HepG2 (cell line): ENCODE results near the gene BTG2. TPM values are rescaled to one million over a fixed set of nuclear protein-coding genes. Genes with fewer than 3 reads are reported as not detected.

Experiments used
- ATAC-seq: fragments of 200-7000 bp; cut with Tn5 transposase; 3 replicates; pipeline ENCODE4 v1.9.1; 2020; ENCODE audit warnings: mild to moderate bottlenecking, moderate library complexity
- BruUV-seq: library from RNA; stranded (reverse); fragments of 400-500 nt; replicated peaks from 2 replicates; lab custom pipeline; 2021; lab: Mats Ljungman, UMichigan
- CTCF ChIA-PET: fragments of 300-600 bp; formaldehyde crosslinking; extraction: SDS; loops from one replicate; lab custom pipeline; 2021; ENCODE audit warnings: low total read pairs, inconsistent platforms, low intra/inter-chr PET ratio; lab: Yijun Ruan, JAX
- POLR2A ChIA-PET: fragments of 350-600 bp; sonication (Branson Sonifier 250); formaldehyde crosslinking; loops from one replicate; lab custom pipeline; 2020; ENCODE audit warnings: antibody characterized with exemption, inconsistent platforms; lab: Yijun Ruan, JAX
- DNase-seq: peaks from one replicate; pipeline ENCODE4 v3.0.0-alpha.2; 2015; ENCODE audit warnings: low spot score
- FAIRE-seq: peaks from 3 replicates; lab custom pipeline; 2011; peaks lifted over from hg19 to GRCh38; lab: Jason Lieb, UNC
- H2AFZ ChIP-seq: one replicate; pipeline ENCODE4 v1.6.1; 2011; ENCODE audit warnings: low read length, inconsistent platforms
- H3K27ac ChIP-seq: fragments of 300-600 bp; 3 replicates; pipeline ENCODE4 v1.8.0; 2011; ENCODE audit warnings: mixed run types, mild to moderate bottlenecking, mixed read lengths, low read length, inconsistent platforms; ENCODE audit not compliant: insufficient read depth; ENCODE audit errors: extremely low read length
- H3K27me3 ChIP-seq, 2 experiments: fragments of 200-600 bp in 1 of 2; 2 replicates in 1 of 2; 3 replicates in 1 of 2; pipeline versions ENCODE4 v1.6.0 to v1.8.0; 2011; ENCODE audit warnings: low read length in 2 of 2, mild to moderate bottlenecking in 2 of 2, moderate library complexity in 2 of 2, inconsistent platforms in 1 of 2; ENCODE audit not compliant: insufficient read depth in 2 of 2, control insufficient read depth in 1 of 2
- H3K36me3 ChIP-seq, 2 experiments: fragments of 200-600 bp in 1 of 2; replicated peaks in 1 of 2; 2 replicates in 1 of 2; 3 replicates in 1 of 2; pipeline versions ENCODE4 v1.5.1 to v1.8.0; 2011; ENCODE audit warnings: low read length in 2 of 2, inconsistent platforms in 1 of 2; ENCODE audit not compliant: insufficient read depth in 2 of 2, control insufficient read depth in 1 of 2
- H3K4me1 ChIP-seq: 2 replicates; pipeline ENCODE4 v1.5.1; 2012; ENCODE audit warnings: low read length, inconsistent platforms; ENCODE audit not compliant: insufficient read depth
- H3K4me2 ChIP-seq: 2 replicates; pipeline ENCODE4 v1.6.0; 2011; ENCODE audit warnings: low read depth, low read length, inconsistent platforms
- H3K4me3 ChIP-seq, 3 experiments: fragments of 200-600 bp in 1 of 3; sonication (generic), shearing (Covaris generic) in 1 of 3; replicated peaks in 1 of 3; 2 replicates each; pipeline ENCODE4 v1.5.1; 2011 to 2016; ENCODE audit warnings: low read length in 3 of 3, inconsistent platforms in 2 of 3, low read depth in 2 of 3, mild to moderate bottlenecking in 2 of 3, control low read depth in 1 of 3, mixed read lengths in 1 of 3; ENCODE audit not compliant: insufficient read depth in 1 of 3
- H3K79me2 ChIP-seq: one replicate; pipeline ENCODE4 v1.6.1; 2011; ENCODE audit warnings: low read length, inconsistent platforms; ENCODE audit not compliant: insufficient read depth
- H3K9ac ChIP-seq: 2 replicates; pipeline ENCODE4 v1.6.0; 2011; ENCODE audit warnings: mild to moderate bottlenecking, low read depth, low read length, inconsistent platforms; ENCODE audit not compliant: insufficient read depth
- H3K9me3 ChIP-seq: 2 replicates; pipeline ENCODE4 v1.5.1; 2012; ENCODE audit warnings: mild to moderate bottlenecking, low read length
- H4K20me1 ChIP-seq: 2 replicates; pipeline ENCODE4 v1.6.0; 2011; ENCODE audit warnings: inconsistent platforms, mild to moderate bottlenecking, low read length, moderate library complexity; ENCODE audit not compliant: insufficient read depth
- ATF4 ChIP-seq, 2 experiments: fragments of 450-650 bp in 1 of 2; sonication (generic) in 1 of 2; formaldehyde crosslinking; IDR thresholded peaks; 2 replicates each; pipeline versions ENCODE4 v1.5.0 to v1.8.0; 2020 to 2022; ENCODE audit warnings: mild to moderate bottlenecking in 1 of 2, missing genetic modification reagents in 1 of 2
- BRCA1 ChIP-seq: sonication (generic); formaldehyde crosslinking; IDR thresholded peaks from 2 replicates; pipeline ENCODE4 v1.4.0; 2020; ENCODE audit warnings: missing genetic modification reagents
- CREBL2 ChIP-seq: sonication (generic); formaldehyde crosslinking; IDR thresholded peaks from 2 replicates; pipeline ENCODE4 v1.8.1; 2023; ENCODE audit warnings: missing genetic modification reagents, mild to moderate bottlenecking, borderline replicate concordance
- GABPA ChIP-seq, 2 experiments: IDR thresholded peaks; 2 replicates each; pipeline ENCODE4 v1.6.1; 2011 to 2016; ENCODE audit warnings: low read depth in 2 of 2, low read length in 1 of 2, missing biosample characterization in 1 of 2, missing genetic modification characterization in 1 of 2
- GPN1 ChIP-seq: sonication (generic); formaldehyde crosslinking; IDR thresholded peaks from 2 replicates; pipeline ENCODE4 v1.5.1; 2020; ENCODE audit warnings: missing genetic modification reagents, borderline replicate concordance
- PAX8 ChIP-seq: sonication (generic); formaldehyde crosslinking; IDR thresholded peaks from 2 replicates; pipeline ENCODE4 v1.8.0; 2022; ENCODE audit warnings: mild to moderate bottlenecking, missing genetic modification reagents, borderline replicate concordance
- POLR2AphosphoS5 ChIP-seq: IDR thresholded peaks from 2 replicates; pipeline ENCODE4 v1.6.1; 2012; ENCODE audit warnings: low read depth, low read length
- RBAK ChIP-seq: sonication (generic); formaldehyde crosslinking; IDR thresholded peaks from 2 replicates; pipeline ENCODE4 v1.5.1; 2020; ENCODE audit warnings: mild to moderate bottlenecking, missing genetic modification reagents
- RNF2 ChIP-seq: fragments of 450-650 bp; conservative IDR thresholded peaks from 2 replicates; pipeline ENCODE4 v1.6.1; 2016; ENCODE audit warnings: low read depth
- RXRA ChIP-seq: sonication (generic); formaldehyde crosslinking; IDR thresholded peaks from 2 replicates; pipeline ENCODE4 v1.5.1; 2020; ENCODE audit warnings: missing genetic modification reagents
- SPEN ChIP-seq: sonication (generic); formaldehyde crosslinking; IDR thresholded peaks from 2 replicates; pipeline ENCODE4 v1.5.1; 2020; ENCODE audit warnings: low read depth, mild to moderate bottlenecking, missing genetic modification reagents
- STAG1 ChIP-seq: sonication (generic); formaldehyde crosslinking; IDR thresholded peaks from 2 replicates; pipeline ENCODE4 v1.4.0; 2020; ENCODE audit warnings: missing genetic modification reagents
- WIZ ChIP-seq: sonication (generic); formaldehyde crosslinking; IDR thresholded peaks from 2 replicates; pipeline ENCODE4 v1.5.1; 2020; ENCODE audit warnings: mild to moderate bottlenecking, missing genetic modification reagents
- ZC3H13 ChIP-seq: sonication (generic); formaldehyde crosslinking; IDR thresholded peaks from 2 replicates; pipeline ENCODE4 v1.8.1; 2023; ENCODE audit warnings: mild to moderate bottlenecking, missing genetic modification reagents, moderate library complexity
- ZFP82 ChIP-seq: sonication (generic); formaldehyde crosslinking; IDR thresholded peaks from 2 replicates; pipeline ENCODE4 v1.5.1; 2020; ENCODE audit warnings: mild to moderate bottlenecking, missing genetic modification reagents, borderline replicate concordance
- ZMYM2 ChIP-seq: sonication (generic); formaldehyde crosslinking; IDR thresholded peaks from 2 replicates; pipeline ENCODE4 v1.8.0; 2022; ENCODE audit warnings: mild to moderate bottlenecking, missing genetic modification reagents
- ZNF282 ChIP-seq: fragments of 450-650 bp; IDR thresholded peaks from 2 replicates; pipeline ENCODE4 v1.6.1; 2018; ENCODE audit not compliant: partially characterized antibody
- ZNF598 ChIP-seq: sonication (generic); formaldehyde crosslinking; IDR thresholded peaks from 2 replicates; pipeline ENCODE4 v1.5.1; 2020; ENCODE audit warnings: mild to moderate bottlenecking, missing genetic modification reagents, borderline replicate concordance
- ZNF672 ChIP-seq: sonication (generic); formaldehyde crosslinking; IDR thresholded peaks from 2 replicates; pipeline ENCODE4 v1.8.1; 2022; ENCODE audit warnings: missing genetic modification reagents
- ZNF883 ChIP-seq: sonication (generic); formaldehyde crosslinking; IDR thresholded peaks from 2 replicates; pipeline ENCODE4 v1.5.1; 2020; ENCODE audit warnings: mild to moderate bottlenecking, missing genetic modification reagents; ENCODE audit errors: not compliant biosample characterization
- WGBS: methylation state at CpG from one replicate; pipeline ENCODE4 v1.1.6; 2017; ENCODE audit warnings: low lambda C conversion rate; 5-methylcytosine and 5-hydroxymethylcytosine counted together
- in situ Hi-C: cut with HindIII; loops from 2 replicates; pipeline ENCODE4 v1.10.0; 2017; ENCODE audit warnings: low pct_unique_long_range_greater_than_20kb; ENCODE audit not compliant: extremely low pct_ligation_motif_present
- intact Hi-C: fragments of 100-400 bp; cut with micrococcal nuclease; formaldehyde crosslinking; loops from one replicate; pipeline ENCODE4 v1.10.0; 2022; ENCODE audit not compliant: unreplicated experiment
- polyA plus RNA-seq, 8 experiments: library from polyadenylated mRNA; depleted of rRNA in 3 of 8; stranded (reverse) in 7 of 8; unstranded in 1 of 8; fragments of >200 nt; fragmentation: Illumina TruSeq in 4 of 8; extraction: Trizol in 4 of 8; gene quantifications; 2 replicates each; pipeline versions ENCODE4 v1.2.1 to v1.2.3, GENCODE V29; 2011 to 2016; ENCODE audit warnings: low read depth in 4 of 8, missing spikeins in 1 of 8, mixed read lengths in 1 of 8; ENCODE audit not compliant: insufficient read depth in 1 of 8
- total RNA-seq, 5 experiments: library from RNA; depleted of rRNA; stranded (reverse); fragments of >200 nt; fragmentation: Illumina TruSeq; extraction: Trizol; gene quantifications; 2 replicates each; pipeline ENCODE4 v1.2.3, GENCODE V29; 2016; ENCODE audit warnings: low read depth in 1 of 5

Gene BTG2
- total and polyA plus RNA-seq, 2 of the 13 experiments (the other 11 are each of a cell fraction or from before 2014, with no cell fraction given) = 13.6 to 18.3 TPM

GRCh38 chr1:203286161-203286984, 18.9 kb upstream of the BTG2 start:
- no peak for FAIRE-seq
- in situ Hi-C loops (no loop called here), intact Hi-C loops (no loop called here)
- H3K27ac ChIP-seq = no peak overlapping the region
- DNase-seq = no peak
- no peaks in the 10 kb centered on the region for H4K20me1 ChIP-seq
- no TSS peak for BruUV-seq
- no peaks in the 10 kb centered on the region for H3K79me2 ChIP-seq
- ATAC-seq = no peak
- peaks cover 0 to 49% of the 10 kb centered on the region in 2 experiments for H3K27me3 ChIP-seq
- H3K9me3 ChIP-seq = no peaks in the 10 kb centered on the region
- TF ChIP-seq RNF2 (no peak), RXRA (no peak), ZNF282 (no peak), RBAK (CRISPR knock-in tag) (no peak), ZNF598 (CRISPR knock-in tag) (no peak), ZFP82 (CRISPR knock-in tag) (no peak), CREBL2 (CRISPR knock-in tag) (no peak), STAG1 (CRISPR knock-in tag) (no peak), ZNF672 (CRISPR knock-in tag) (no peak), SPEN (no peak), ZC3H13 (CRISPR knock-in tag) (no peak), GPN1 (CRISPR knock-in tag) (no peak), ATF4 (CRISPR knock-in tag; IDR thresholded peaks at IDR 0.05) (no peak), BRCA1 (CRISPR knock-in tag) (no peak), POLR2AphosphoS5 (no peak), ZMYM2 (CRISPR knock-in tag) (no peak), WIZ (no peak), GABPA (IDR thresholded peaks at IDR 0.05; ENCODE audit: low read depth, low read length) (no peak), GABPA (CRISPR knock-in tag; IDR thresholded peaks at IDR 0.05; ENCODE audit: low read depth) (no peak), ZNF883 (CRISPR knock-in tag) (no peak), PAX8 (CRISPR knock-in tag) (no peak)
- H3K4me1 ChIP-seq = peaks cover 43% of the 10 kb centered on the region
- 4% methylated on average over 7 of the region's 9 CpGs for WGBS
- H3K4me2 ChIP-seq = no peak overlapping the region
- POLR2A ChIA-PET = interaction anchor here (6.5 kb wide), 1 partner anchor 21 kb away, joined by 77 read pairs; the partner anchor contains the start of gene BTG2
- H3K36me3 ChIP-seq = no peaks in the 10 kb centered on the region
- H3K4me3 ChIP-seq = no peak overlapping the region
- no peak overlapping the region for H3K9ac ChIP-seq
- CTCF ChIA-PET = no interaction called here
- H2AFZ ChIP-seq = no peak overlapping the region
